HG03442 (cell line): Measurements from ENCODE around the gene BBS12.
"Not testable (repeated sequence)": the region's sequence is repeated elsewhere in the genome, so short reads cannot be mapped to it uniquely, and the experiment has no call there.

Experiments
- ATAC-seq: cut with Tn5 transposase; IDR thresholded peaks from one replicate; pipeline ENCODE4 v1.9.1; 2021; ENCODE audit warnings: mild to moderate bottlenecking, moderate library complexity; ENCODE audit not compliant: unreplicated experiment

Gene BBS12

DNA sequence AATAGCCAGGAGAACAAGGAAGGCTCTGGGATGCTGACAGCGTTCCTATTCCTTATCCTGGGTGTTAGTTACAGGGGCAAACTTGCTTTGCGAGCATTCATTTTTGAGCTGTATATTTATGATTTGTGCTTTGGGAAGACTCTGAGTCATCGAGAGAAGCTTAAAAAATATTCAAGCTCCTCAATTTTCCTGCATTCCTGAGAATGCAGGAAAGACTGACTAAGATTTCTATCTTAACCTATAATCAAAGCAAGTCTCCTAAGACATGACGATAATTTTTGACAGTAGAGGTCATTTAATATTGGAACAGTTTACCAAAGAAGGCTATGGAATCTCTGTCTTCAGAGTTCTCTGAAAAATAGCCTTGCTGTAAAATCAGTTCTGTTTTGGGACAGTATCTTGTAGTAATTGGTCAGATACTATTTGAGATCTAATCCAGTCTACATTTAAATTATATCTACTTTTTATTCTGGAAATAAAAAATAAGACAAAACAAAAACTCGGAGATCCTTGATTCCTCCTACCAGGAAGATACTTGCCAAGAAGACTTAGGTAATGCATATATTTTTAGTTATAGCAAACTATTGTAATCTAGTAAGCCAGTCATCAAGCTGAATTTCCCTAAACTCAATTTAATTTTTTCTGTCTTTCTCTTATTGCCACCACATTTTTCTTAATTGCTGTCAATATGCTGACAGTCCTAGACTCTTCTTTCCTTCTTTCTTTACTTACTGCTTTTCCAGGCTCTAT, 31.7 kb downstream of the BBS12 start:
- no peak for ATAC-seq

DNA sequence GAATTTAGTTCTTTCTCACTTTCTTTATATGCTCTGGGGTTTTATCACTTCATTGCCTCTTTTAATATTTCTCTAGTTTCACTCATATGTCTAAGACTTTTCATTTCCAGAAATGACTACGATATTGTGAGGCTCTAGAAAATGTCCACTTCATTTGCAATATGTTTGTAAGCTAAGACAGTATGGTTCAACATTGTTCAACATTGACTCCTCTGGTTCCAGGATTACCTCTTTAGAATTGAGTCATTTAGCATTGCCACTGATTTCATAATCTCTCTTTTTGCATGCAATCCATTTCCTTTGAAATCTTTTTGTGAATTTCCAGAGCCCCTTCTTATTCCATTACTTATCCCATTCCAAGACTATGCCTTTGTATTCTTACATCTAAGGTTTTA, 32.3 kb downstream of the BBS12 start:
- ATAC-seq: peak; percentile 95

DNA sequence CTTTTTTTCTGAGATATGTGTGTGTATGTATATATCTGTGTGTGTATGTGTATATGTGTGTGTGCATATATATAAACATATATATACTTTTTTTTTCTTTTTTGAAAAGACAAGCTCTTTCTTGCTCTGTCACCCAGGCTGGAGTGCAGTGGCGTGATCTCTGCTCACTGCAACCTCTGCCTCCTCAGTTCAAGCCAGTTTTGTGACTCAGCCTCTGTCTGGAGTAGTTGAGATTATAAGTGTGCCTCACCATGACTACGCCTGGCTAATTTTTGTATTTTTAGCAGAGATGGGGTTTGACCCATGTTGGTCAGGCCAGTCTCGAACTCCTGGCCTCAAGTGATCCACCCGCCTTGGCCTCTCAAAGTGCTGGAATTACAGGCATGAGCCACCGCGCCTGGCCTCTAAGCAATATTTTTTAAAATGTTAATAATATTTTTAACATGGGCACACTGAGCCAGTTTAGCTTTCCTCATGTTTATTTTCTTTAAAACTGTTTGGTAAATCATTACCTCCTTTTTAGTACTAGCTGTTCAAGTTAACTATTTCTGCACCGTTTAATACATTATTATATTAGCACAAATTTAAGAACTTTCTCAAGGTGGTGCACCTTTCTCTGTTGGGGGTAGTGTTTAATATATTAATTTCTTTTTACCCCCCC, 33.3 kb downstream of the BBS12 start:
- ATAC-seq: no peak

DNA sequence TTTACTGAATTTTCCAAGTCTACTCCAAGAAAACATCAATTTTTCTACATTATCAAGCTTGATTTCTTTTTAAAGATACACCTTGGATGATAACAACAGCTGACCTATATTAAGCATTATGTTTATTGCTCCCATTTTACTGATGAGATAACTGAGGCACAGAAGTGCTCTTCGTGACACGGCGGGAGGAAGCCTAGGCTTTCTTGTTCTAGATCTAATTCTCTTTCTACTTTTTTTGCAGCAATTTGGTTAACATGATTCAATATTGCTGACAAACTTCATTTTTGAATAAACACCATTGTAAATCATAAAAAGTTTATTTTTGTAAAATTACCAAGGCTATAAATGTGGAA, 33.8 kb downstream of the BBS12 start:
- no peak for ATAC-seq

DNA sequence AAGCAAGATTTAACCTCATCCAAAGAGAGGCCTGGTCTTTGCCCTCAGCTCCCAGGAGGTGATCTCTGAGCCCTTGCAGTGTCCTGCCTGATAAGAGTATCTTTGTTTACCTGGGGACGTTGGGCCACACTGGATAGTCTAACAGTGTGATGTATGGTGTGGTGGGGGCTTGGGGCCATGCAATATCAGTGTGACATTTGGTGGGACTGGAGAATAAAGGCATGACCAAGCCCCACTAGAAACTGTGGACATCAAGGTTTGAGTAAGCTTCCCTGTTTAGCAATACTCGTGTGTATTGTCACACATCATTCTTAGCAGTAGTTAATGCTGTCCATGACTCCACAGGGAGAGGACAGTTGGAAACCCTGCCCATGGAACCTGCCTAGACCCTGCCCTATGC, 34.4 kb downstream of the BBS12 start:
- no peak for ATAC-seq

DNA sequence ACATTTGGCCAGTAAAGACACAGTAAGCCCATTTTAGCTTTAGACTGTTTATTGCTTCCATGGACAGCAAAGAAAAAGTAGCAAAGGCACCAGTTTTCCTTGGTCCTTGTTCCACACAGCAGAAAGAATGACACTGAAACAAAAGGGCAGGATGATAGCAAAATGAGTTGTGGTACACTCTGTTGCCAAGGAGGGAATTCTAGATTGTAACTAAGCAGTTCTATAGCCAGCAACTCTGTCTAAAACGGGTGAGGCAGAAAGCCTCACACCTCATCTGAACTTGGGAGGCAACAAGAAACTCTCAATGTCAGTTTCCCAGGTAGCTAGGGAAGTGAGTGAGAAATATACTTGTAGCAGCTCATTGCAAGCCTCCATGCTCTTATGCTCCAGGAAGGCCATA, 39.2 kb downstream of the BBS12 start:
- no peak for ATAC-seq

DNA sequence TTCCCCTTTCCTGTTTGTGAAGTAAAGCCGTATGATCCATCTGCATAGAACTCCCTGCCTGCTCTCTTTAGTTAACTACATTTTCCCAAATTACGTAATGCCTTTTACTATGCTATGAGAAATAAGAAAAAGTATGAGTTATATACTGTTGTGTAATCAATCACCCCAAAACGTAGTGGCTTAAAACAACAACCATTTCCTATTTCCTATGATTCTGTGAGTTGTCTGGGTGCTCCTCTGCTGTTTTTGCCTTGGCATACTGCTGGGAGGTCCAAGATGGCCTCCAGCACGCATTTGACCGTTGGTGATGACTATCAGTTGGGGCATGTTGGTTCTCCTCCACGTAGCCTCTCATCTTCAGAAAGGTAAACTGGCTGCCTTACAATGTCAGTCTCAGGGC, 39.8 kb downstream of the BBS12 start:
- ATAC-seq: no peak

DNA sequence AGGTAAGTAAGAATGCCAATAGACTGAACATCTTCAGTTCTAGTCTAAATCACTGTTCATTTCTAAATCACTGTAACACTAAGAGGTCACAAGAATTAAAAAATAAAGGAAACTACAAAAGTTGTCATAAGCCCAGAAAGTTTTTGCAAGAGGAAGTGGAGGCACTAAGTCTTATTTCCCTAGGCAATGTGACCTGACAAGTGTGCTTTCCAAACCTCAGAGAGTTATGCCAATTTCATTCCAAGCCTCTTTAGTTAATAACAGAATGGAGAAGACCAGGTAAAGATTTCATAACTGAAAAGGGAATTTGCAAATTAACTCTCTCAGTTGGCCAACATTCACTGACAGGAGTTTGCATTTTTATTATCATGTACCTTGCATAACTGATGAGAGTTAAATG, 40.5 kb downstream of the BBS12 start:
- ATAC-seq: no peak

DNA sequence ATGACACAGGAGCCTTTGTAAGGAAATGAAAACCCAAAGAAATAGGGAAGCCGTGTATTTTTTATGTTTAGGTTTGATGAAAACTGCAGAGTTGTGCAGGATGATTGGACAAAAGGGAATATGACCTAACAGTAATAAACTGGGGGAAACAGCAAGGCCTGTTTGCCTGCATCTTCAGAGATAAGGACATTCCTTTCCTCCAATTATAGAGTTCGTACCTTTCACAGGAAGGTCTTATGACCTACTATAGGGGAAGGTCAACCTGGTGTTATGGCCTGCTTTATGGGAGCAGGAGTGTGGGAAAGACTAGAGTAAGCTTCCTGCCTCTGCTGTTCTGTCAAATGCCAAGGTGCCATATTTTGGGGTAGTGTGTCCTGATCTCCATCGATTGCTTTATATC, 42.5 kb downstream of the BBS12 start:
- ATAC-seq: no peak

DNA sequence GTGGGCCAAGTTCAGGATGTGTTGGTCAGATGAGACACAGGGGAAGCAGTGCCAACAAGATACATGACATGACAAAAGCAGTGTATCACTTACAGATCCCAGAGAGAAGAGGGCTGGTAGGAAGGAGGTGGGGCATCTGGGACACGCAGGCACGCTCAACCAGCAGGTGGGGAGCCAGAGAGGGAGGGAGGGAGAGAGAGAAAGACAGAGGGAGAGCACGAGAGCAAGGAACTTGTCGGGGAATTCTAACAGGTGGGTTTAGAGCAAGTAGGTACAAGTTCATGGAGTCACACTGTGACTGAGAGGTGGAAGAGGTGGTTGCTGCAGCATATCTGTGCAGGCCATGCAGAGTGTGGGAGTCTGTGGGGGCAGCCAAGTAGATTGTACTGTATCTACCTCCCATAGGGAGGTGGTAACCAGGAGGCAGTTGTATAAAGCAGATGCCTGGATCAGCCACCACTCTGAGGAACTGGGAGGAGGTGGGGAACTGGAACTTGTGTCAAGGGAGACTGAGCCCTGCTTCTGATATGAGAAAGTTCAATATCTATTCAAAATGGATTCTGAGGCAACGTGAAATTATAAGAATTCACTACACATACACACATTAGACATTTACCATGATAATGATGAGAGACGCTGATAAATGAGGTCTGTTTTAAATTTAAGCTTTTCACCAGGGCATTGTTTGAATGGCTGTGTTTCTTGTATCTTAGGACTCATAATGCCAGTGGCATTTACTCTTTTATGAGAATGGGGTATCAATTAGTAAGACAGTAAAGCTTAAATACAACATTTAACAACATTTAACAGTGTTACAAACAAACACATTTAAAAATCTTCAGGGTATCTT, 43.7 kb downstream of the BBS12 start:
- ATAC-seq: no peak

DNA sequence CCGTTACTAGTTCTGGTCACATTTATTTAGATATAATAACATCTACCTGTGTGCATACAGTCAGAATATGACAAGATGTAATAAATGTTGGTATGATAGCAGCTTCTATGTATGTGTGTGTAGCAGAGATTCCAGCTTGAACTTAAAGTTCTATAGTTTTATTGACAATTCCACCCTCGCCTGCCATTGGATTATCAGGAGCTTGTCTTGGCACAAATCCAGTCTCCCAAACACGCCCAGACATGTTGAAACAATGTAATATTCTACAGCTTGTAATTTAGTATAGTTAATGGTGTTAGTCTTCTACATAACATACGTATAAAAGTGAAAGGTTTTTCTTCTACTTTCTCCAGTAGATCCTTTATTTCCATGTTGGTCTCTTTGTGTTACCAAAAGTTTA, 44.4 kb downstream of the BBS12 start:
- no peak for ATAC-seq

DNA sequence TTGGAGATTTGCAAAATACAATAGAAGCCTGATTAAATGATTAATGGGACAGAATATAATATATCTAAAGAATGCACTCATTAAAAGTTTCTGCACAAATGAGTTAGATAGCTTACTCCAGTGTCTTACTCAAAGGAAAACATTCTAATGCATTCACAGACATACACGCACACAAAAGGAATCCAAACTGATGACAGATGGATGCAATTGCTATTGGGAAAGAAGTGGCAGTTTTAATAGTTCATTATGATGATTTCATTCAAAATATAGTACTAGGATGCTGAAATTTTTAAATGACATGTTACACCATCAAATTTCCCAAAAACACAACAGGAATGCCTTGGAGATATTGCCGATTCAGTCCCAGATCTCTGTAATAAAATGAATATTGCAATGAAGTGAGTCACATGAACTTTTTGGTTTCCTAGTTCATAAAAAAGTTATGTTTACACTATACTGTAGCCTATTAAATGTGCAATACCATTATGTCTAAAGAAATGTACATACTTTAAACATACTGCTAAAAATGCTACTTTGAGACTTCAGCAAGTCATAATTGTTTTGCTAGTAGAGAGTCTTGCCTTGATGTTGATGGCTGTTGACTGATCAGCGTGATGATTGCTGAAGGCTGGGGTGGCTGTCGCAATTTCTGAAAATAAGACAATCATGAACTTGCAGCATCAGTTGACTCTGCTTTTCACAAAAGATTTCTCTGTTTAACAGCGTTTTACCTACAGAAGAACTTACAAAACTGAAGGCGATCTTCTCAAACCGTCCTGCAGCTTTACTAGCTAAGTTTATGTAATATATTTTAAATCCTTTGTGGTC, 45.6 kb downstream of the BBS12 start:
- no peak for ATAC-seq

DNA sequence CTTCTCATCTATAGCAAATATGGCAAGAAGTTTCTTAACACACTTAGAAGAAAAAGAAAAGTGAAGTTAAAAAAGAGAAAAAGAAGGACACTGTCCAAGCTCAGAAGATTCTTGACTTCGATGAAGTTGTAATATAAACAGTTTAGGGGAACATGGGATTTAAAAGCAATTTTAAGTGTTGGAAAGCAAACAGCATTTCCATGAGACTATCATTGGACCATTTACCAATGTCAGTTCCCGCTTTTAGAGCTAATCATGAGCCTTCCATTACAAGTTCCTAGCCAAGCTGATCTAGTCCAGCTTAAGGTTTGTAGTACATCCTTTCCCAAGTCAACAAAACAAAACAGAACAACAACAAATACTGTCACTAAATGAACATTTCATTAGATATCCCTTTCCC, 49.0 kb downstream of the BBS12 start:
- ATAC-seq: no peak

DNA sequence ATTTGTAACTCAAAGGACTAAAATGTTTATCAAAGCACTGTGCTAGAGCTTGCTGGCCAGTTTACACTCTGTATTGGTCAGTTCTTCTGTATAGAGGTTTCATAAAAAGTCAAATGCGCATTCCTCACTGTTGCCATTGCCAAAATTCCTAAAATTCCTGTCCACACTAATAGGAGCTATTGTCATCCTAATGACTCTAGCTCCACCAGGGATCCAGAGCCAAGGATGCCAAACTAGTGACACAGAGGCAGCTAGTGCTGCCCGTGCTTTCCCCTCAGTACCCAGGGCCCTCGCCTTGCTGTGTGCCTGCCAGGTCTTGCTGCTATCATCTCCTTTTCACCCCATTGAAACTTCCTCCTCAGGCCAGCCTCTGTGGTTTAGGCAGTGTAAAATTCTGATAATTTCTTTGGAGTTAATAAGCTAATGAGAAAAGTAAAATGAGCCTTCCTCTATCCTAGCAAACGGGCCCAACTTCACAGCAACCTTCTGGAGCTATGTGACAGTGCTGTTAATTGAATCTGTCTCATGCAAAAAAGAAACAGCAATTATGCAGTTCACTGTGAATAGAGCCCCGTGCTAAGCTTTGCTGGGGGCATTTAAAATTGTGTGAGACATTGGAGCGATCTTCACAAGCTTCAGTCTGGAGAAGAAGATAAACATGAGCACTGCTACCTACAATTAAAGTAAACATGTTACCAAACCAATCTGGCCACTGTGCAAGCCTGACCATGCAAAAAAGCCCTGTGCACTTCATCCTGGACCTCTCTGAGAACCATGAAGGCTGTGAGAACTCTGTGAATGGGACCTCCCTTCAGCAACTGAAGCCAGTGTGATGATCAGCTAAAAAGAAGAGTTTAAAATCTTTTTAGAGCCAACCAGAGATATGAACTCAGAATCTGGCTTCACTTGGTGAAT, 51.1 kb downstream of the BBS12 start:
- ATAC-seq: no peak

DNA sequence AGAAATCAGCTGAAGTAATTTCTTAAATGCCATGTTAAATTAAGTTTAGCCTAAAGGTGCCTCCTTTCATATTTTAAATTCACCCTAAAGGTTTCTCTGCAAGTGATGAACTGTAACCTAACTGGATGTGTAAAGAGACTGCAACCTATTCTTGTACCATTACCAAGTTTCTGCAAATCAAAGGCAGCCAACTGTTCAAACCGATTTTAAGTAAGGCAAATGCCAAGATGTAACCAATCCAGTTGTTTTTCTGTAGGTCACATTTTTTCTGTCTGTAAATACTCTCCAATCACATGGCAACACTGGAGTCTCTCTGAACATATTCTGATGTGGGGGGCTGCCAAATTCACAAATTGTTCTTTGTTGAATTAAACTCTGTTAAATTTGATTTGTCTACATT, 51.8 kb downstream of the BBS12 start:
- no peak for ATAC-seq

DNA sequence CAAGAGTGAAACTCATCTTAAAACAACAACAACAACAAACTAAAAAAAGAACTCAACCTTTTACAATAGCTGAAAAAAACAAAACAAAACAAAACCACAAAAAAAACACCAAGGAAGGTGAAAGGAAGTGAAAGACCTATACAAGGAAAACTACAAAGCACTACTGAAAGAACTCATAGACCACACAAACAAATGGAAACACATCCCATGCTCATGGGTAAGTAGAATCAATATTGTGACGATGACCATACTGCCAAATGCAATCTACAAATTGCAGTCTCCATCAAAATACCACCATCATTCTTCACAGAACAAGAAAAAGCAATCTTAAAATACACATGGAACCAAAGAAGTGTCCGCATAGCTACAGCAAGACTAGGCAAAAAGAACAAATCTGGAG, 52.6 kb downstream of the BBS12 start:
- ATAC-seq: no peak

DNA sequence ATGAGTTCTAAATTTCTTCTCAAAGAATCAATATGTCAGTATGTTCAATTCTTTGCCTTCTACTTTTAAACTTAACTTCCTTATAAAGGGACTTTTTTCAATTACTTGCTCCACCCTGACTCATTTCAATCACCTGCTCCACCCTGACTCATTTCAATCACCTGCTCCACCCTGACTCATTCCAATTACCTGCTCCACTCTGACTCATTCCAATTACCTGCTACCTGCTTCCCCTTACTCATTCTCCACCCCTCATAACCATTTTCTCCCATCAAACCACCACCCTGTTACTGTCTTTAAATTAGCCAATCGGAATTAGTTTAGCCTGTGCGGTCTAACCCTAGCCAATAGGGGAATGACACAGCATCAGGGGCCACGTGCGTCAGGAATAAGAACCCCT, 53.8 kb downstream of the BBS12 start:
- not testable (repeated sequence) for ATAC-seq

DNA sequence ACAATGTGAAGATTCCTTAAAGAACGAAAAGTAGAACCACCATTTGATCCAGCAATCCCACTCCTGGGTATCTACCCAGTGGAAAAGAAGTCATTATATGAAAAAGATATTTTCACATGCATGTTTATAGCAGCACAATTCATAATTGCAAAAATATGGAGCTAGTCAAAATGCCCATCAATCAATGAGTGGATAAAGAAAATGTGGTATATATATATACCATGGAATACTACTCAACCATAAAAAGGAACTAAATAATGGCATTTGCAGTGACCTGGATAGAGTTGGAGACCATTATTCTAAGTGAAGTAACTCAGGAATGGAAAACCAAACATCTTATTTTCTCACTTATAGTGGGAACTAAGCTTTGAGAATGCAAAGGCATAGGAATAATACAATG, 54.4 kb downstream of the BBS12 start:
- ATAC-seq: not testable (repeated sequence)

DNA sequence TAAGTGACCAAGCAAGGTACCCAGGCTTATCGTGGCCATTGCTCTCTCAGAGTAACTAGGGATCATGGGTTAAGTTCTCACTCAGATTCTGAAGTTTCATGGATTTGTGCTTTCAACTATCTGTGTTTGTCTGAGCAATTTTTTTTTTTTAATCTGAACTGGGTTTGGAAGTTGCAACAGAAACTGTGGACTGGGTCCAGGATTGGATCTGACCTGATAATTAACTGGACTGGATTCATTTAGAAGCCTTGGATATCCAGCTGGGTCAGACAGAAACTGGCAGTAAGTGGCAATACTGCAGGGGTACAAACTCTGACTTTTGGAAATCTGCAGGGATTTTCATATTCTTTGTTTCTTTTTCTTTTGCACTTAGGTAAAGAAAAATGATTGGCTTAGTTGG, 55.4 kb downstream of the BBS12 start:
- ATAC-seq: no peak

DNA sequence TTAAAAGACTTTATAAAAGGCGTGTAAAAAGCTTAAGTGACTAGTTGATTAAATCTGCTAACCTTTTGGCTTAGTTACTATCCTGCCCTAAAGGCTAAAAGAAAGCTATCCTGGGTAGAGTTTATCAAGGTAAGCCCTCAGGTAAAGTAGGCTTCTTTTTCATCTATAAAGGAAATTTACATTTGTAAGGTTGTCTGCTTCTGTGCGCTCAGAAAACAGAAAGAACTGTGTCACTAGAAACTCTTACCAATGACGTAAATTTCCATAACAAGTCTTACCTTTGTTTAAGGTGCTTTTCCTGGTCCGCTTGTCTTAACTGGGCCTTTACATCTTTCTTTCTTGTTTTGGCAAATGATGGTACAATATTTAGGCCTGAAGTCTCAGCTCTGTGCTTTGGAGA, 56.4 kb downstream of the BBS12 start:
- no peak for ATAC-seq
